ENCODE data around the gene TSPOAP1.

Gene TSPOAP1

GRCh38 chr17:58302171-58302918 is 26.2 kb downstream of the TSPOAP1 start:
- TF ChIP-seq CSRNP3 (CRISPR knock-in tag; IDR thresholded peaks at IDR 0.05) = no peak
- TF ChIP-seq CSDC2 (CRISPR knock-in tag; IDR thresholded peaks at IDR 0.05) = no peak
- no peak for TF ChIP-seq CREB5 (CRISPR knock-in tag; IDR thresholded peaks at IDR 0.05; ENCODE audit: low read depth)
- TF ChIP-seq ISL1 (CRISPR knock-in tag; IDR thresholded peaks at IDR 0.05) = no peak
- TF ChIP-seq GLIS3 (CRISPR knock-in tag; IDR thresholded peaks at IDR 0.05) = no peak
- no peak for TF ChIP-seq ZFP3 (CRISPR knock-in tag; IDR thresholded peaks at IDR 0.05)
- ATAC-seq = no peak

GRCh38 chr17:58301504-58302150 is 27.0 kb downstream of the TSPOAP1 start:
- ATAC-seq = no peak
- TF ChIP-seq CSDC2 (CRISPR knock-in tag; IDR thresholded peaks at IDR 0.05) (no peak), CREB5 (CRISPR knock-in tag; IDR thresholded peaks at IDR 0.05; ENCODE audit: low read depth) (no peak), ARNTL (CRISPR knock-in tag; IDR thresholded peaks at IDR 0.05; ENCODE audit: borderline replicate concordance, low read depth) (no peak), BACH2 (CRISPR knock-in tag; IDR thresholded peaks at IDR 0.05; ENCODE audit: borderline replicate concordance) (no peak), ZNF565 (CRISPR knock-in tag; conservative IDR thresholded peaks at IDR 0.05; ENCODE audit: low read depth) (no peak), ZFP3 (CRISPR knock-in tag; IDR thresholded peaks at IDR 0.05) (no peak), CSRNP3 (CRISPR knock-in tag; IDR thresholded peaks at IDR 0.05) (no peak), RARB (CRISPR knock-in tag; IDR thresholded peaks at IDR 0.05) (no peak), ESRRG (CRISPR knock-in tag; IDR thresholded peaks at IDR 0.05) (no peak), ISL1 (CRISPR knock-in tag; IDR thresholded peaks at IDR 0.05) (no peak), SNAI2 (CRISPR knock-in tag; IDR thresholded peaks at IDR 0.05) (no peak), GLIS3 (CRISPR knock-in tag; IDR thresholded peaks at IDR 0.05) (no peak), ZNF70 (CRISPR knock-in tag; IDR thresholded peaks at IDR 0.05) (no peak), TOX (CRISPR knock-in tag; IDR thresholded peaks at IDR 0.05; ENCODE audit: borderline replicate concordance) (no peak), TSHZ2 (CRISPR knock-in tag; IDR thresholded peaks at IDR 0.05) (no peak), ZNF8 (CRISPR knock-in tag; IDR thresholded peaks at IDR 0.05) (no peak), TCF4 (CRISPR knock-in tag; IDR thresholded peaks at IDR 0.05; ENCODE audit: borderline replicate concordance) (no peak), ZC3H10 (CRISPR knock-in tag; IDR thresholded peaks at IDR 0.05) (no peak), PATZ1 (CRISPR knock-in tag; IDR thresholded peaks at IDR 0.05; ENCODE audit: borderline replicate concordance) (no peak)
